ENCODE data around the gene TRIM54. TPM values are rescaled to one million over a fixed set of nuclear protein-coding genes. Genes with fewer than 3 reads are reported as not detected.
"Not testable (repeated sequence)": the region's sequence is repeated elsewhere in the genome, so short reads cannot be mapped to it uniquely, and the experiment has no call there.

Gene TRIM54
- total RNA-seq, 2 donors from 2014 or later = 0.26 TPM; not detected in 1

DNA sequence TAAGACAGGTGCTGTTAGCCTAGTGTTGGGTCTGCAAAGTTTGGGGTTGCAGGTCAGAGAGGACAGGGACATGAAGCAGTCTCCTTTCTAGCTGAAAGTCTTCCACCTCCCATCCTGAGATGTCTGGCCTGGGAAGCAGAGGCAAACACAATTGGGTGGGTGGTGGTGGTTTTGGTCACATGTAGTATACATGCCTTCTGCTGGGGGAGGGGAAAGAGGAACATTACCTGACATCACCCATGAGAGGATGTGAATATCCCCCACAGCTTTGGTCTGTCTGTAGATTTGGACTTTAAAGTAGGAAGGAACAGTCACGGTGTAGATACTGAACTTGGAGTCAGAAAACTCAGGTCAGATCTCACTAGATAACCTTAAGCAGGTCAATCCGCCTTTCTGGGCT, 11.6 kb upstream of the TRIM54 start:
- Histone ChIP-seq H3K36me3 (replicated peaks in 1 of 2; ENCODE audit: insufficient read depth in 1 of 2, low read depth in 2 of 2) (no peaks in the 10 kb centered on the region), H3K9me3 (no peaks in the 10 kb centered on the region), H3K4me3 (no peak overlapping the region), H3K4me1 (no peaks in the 10 kb centered on the region), H3K27me3 (peaks cover 0 to 6% of the 10 kb centered on the region in 2 donors), H3K27ac (no peak overlapping the region)
- DNase-seq (no peak), ATAC-seq (no peak)
- TF ChIP-seq POLR2A (IDR thresholded peaks at IDR 0.05) = no peak
- TF ChIP-seq, protein P1, sequence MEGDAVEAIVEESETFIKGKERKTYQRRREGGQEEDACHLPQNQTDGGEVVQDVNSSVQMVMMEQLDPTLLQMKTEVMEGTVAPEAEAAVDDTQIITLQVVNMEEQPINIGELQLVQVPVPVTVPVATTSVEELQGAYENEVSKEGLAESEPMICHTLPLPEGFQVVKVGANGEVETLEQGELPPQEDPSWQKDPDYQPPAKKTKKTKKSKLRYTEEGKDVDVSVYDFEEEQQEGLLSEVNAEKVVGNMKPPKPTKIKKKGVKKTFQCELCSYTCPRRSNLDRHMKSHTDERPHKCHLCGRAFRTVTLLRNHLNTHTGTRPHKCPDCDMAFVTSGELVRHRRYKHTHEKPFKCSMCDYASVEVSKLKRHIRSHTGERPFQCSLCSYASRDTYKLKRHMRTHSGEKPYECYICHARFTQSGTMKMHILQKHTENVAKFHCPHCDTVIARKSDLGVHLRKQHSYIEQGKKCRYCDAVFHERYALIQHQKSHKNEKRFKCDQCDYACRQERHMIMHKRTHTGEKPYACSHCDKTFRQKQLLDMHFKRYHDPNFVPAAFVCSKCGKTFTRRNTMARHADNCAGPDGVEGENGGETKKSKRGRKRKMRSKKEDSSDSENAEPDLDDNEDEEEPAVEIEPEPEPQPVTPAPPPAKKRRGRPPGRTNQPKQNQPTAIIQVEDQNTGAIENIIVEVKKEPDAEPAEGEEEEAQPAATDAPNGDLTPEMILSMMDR (IDR thresholded peaks at IDR 0.05) = no peak
- intact Hi-C loops (cut with DNase I) = loop anchor here (10.0 kb wide), 1 partner anchor 316 kb away; no protein-coding TSS in a partner anchor
- 53 to 71% methylated on average over 2 of the region's 2 CpGs for WGBS, 2 donors

DNA sequence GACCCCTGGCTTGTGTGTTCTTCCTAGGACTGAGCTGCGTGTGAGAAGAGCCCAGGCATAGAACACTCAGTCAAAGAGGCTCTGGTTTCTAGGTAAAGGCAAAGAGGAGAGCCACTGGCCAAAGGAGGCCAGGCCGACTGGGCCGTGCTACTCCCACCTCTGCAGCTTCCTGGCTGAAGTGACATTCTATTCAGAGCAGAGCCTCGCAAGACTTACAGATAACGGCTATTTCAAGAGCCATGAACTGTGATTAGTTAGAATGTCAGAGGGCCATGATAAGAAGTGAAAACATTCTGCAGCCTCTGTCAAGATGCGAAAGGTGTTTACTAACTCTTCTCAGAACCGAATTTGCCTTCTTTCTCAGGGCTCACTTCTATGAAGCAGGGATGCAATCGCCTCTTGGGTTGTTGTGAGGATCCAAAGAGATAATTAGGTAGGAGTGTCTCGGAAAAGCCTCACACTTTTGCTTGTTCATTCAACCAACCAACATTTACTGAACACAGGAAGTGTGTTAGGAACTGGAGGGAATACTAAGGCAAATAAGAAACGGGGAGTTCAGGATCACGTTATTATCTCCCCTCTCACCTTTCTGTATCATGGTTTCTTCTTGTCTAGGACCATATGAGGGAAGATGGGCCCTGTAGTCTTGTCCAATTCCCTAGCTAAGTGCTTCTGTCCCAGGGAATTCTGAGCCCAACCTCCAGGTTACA, 10.4 kb upstream of the TRIM54 start:
- Histone ChIP-seq H3K4me1 (no peaks in the 10 kb centered on the region), H3K36me3 (replicated peaks in 1 of 2; ENCODE audit: insufficient read depth in 1 of 2, low read depth in 2 of 2) (no peaks in the 10 kb centered on the region), H3K4me3 (no peak overlapping the region), H3K9me3 (no peaks in the 10 kb centered on the region), H3K27me3 (peaks cover 0 to 4% of the 10 kb centered on the region in 2 donors), H3K27ac (no peak overlapping the region)
- 50 to 57% methylated on average over 11 of the region's 11 CpGs for WGBS, 2 donors
- ATAC-seq = no peak
- no peak for DNase-seq
- intact Hi-C loops (cut with DNase I) = loop anchor here (10.0 kb wide), 1 partner anchor 317 kb away; no protein-coding TSS in a partner anchor
- TF ChIP-seq, protein P1 (IDR thresholded peaks at IDR 0.05) = no peak
- TF ChIP-seq POLR2A (IDR thresholded peaks at IDR 0.05) = no peak

DNA sequence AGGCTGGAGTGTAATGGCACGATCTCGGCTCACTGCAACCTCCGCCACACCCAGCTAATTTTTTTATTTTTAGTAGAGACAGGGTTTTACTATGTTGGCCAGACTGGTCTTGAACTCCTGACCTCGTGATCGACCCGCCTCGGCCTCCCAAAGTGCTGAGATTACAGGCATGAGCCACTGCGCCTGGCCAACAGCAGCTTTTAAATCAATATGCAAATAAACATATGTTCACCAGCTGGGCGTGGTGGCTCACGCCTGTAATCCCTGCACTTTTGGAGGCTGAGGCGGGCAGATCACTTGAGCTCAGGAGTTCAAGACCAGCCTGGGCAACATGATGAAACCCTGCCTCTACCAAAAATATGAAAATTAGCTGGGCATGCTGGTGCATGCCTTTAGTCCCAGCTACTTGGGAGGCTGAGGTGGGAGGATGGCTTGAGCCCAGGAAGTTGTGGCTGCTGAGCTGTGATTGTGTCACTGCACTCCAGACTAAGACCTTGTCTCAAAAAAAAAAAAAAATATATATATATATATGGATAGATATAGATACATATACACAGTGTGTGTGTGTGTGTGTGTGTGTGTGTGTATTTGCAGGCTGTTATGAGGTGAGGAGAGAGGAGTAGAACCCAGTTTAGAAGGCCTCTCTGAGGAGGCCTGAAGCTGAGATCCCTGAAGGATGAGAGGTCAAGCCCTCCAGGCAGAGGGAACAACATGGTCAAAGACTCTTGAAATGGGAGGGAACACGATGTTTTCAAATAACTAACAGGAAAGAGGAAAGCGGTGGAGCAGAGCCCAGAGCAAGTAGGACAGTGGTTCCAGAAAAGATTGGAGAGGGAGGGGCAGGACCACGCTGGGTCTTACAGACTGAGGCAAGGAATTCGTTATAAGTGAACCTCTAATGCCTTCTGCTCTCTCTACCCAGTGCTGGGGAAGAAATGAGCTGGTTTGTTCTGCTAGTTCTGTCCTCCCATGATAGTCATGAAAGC, 9.4 kb upstream of the TRIM54 start:
- H3K9me3 ChIP-seq; H3K4me1 ChIP-seq; ATAC-seq; H3K27ac ChIP-seq; DNase-seq; H3K4me3 ChIP-seq; H3K27me3 ChIP-seq; H3K36me3 ChIP-seq (replicated peaks in 1 of 2; ENCODE audit: insufficient read depth in 1 of 2, low read depth in 2 of 2): not testable (repeated sequence)
- intact Hi-C loops (cut with DNase I) = loop anchor here (10.0 kb wide), 1 partner anchor 318 kb away; no protein-coding TSS in a partner anchor
- WGBS, 2 donors = 62 to 63% methylated on average over 13 to 15 of the region's 15 CpGs

DNA sequence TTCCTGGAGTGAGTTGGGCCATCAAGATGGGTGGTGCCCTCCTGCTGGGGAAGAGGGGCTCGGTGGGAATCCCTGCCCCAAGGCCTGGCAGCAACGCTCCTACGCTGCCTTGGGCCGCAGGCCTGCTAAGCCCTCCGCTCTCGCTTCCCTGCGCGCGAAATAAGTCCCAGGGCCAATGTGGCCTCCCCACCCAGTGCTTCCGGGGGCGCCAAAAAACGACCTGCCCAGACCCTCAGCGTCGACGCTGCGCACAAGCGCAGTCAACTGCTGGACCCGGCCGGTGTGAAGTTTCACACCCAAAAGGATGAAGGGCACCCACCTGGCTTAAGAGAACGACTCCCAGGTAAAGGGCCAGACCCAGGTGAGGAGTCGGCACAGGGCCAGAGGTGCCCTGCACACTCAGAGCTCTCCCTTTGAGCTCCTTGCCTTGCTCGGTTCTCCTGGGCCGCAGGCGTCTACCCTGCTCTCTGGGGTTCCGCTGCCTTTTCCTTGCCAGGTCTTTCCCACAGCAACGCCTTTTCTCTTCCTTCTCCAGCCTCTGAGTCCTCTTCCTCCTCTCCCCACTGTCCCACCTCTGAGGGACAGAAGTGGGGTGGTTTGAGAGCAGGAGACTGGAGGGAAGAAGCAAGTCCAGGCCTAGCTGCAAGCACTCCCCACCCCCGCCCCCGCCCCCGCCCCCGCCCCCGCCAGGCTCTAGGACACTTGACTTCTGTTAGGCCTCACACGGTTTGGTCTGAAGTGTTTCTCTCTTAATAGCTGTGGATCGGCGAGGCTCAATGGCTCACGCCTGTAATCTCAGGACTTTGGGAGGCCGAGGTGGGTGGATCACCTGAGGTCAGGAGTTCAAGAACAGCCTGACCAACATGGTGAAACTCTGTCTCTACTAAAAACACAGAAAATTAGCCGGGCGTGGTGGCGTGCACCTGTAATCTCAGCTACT, 6.7 kb upstream of the TRIM54 start, which contains the start of gene DNAJC5G:
Gene DNAJC5G (plus strand): TSS at position 223 of the 940 bp plus-strand sequence. CDS start 1,296 bp downstream, outside the sequence.
- 65 to 68% methylated on average over 22 to 38 of the region's 39 CpGs for WGBS, 2 donors
- no peak for DNase-seq
- intact Hi-C loops (cut with DNase I) = loop anchor here (10.0 kb wide), 1 partner anchor 321 kb away; no protein-coding TSS in a partner anchor
- Histone ChIP-seq H3K36me3 (replicated peaks in 1 of 2; ENCODE audit: insufficient read depth in 1 of 2, low read depth in 2 of 2) (no peaks in the 10 kb centered on the region), H3K27me3 (peaks cover 0 to 4% of the 10 kb centered on the region in 2 donors), H3K27ac (no peak within 1 kb of the TSS), H3K4me1 (no peaks in the 10 kb centered on the region), H3K4me3 (no peak within 1 kb of the TSS), H3K9me3 (no peaks in the 10 kb centered on the region)
- no peak for ATAC-seq
- TF ChIP-seq, protein P1 (IDR thresholded peaks at IDR 0.05) = no peak
- no peak for TF ChIP-seq POLR2A (IDR thresholded peaks at IDR 0.05)
